ENCODE data around the gene TBX2.
A peak's percentile ranks its signal among the peaks of the same experiment; 100 is the strongest.

The TBX2 gene

GRCh38 chr17:61404913-61405685, 5.5 kb downstream of the TBX2 start:
- H3K36me3 Mint-ChIP-seq (ENCODE audit: insufficient read depth): peaks cover 19% of the 10 kb centered on the region
- peaks cover 25 to 35% of the 10 kb centered on the region in 2 donors for H3K4me1 Mint-ChIP-seq (ENCODE audit: low read depth in 2 of 2)
- ATAC-seq (replicated peaks) (no peak), DNase-seq (no peak)
- peaks cover 71 to 82% of the 10 kb centered on the region in 2 donors for H3K27me3 Mint-ChIP-seq
- H3K9me3 Mint-ChIP-seq: no peaks in the 10 kb centered on the region
- peak overlapping the region; percentile 54 to 70 for H3K4me3 Mint-ChIP-seq
- H3K27ac Mint-ChIP-seq: no peak overlapping the region

- H3K36me3 Mint-ChIP-seq (ENCODE audit: insufficient read depth): peaks cover 20% of the 10 kb centered on the region
- no peak for ATAC-seq (replicated peaks)
Measured at GRCh38 chr17:61405686-61406536, 6.3 kb downstream of the TBX2 start.

GRCh38 chr17:61406537-61406845, 6.8 kb downstream of the TBX2 start:
- Mint-ChIP-seq H3K27me3 (peaks cover 71 to 80% of the 10 kb centered on the region in 2 donors), H3K4me1 (ENCODE audit: low read depth in 2 of 2) (peaks cover 32 to 36% of the 10 kb centered on the region in 2 donors), H3K9me3 (no peaks in the 10 kb centered on the region), H3K27ac (no peak overlapping the region), H3K4me3 (no peak overlapping the region), H3K36me3 (ENCODE audit: insufficient read depth) (peaks cover 14% of the 10 kb centered on the region)
- DNase-seq (no peak), ATAC-seq (replicated peaks) (no peak)

More at GRCh38 chr17:61405686-61406536, 6.3 kb downstream of the TBX2 start:
- no peaks in the 10 kb centered on the region for H3K9me3 Mint-ChIP-seq
- H3K27me3 Mint-ChIP-seq: peaks cover 76 to 86% of the 10 kb centered on the region in 2 donors
- peaks cover 32 to 40% of the 10 kb centered on the region in 2 donors for H3K4me1 Mint-ChIP-seq (ENCODE audit: low read depth in 2 of 2)
- no peak for DNase-seq
- H3K4me3 Mint-ChIP-seq: no peak overlapping the region
- no peak overlapping the region for H3K27ac Mint-ChIP-seq

GRCh38 chr17:61406971-61407911, 7.6 kb downstream of the TBX2 start:
- Mint-ChIP-seq H3K4me3 (no peak overlapping the region), H3K4me1 (ENCODE audit: low read depth in 2 of 2) (peaks cover 32 to 36% of the 10 kb centered on the region in 2 donors), H3K9me3 (no peaks in the 10 kb centered on the region), H3K36me3 (ENCODE audit: insufficient read depth) (peaks cover 13% of the 10 kb centered on the region), H3K27ac (no peak overlapping the region), H3K27me3 (peaks cover 63 to 73% of the 10 kb centered on the region in 2 donors)
- DNase-seq: no peak
- ATAC-seq (replicated peaks): no peak

- ATAC-seq (replicated peaks) (no peak), DNase-seq (no peak)
- peak overlapping the region; percentile 64 to 65 for H3K4me3 Mint-ChIP-seq
- no peaks in the 10 kb centered on the region for H3K9me3 Mint-ChIP-seq
- no peak overlapping the region for H3K27ac Mint-ChIP-seq
- peaks cover 21 to 28% of the 10 kb centered on the region in 2 donors for H3K4me1 Mint-ChIP-seq (ENCODE audit: low read depth in 2 of 2)
- peaks cover 52 to 61% of the 10 kb centered on the region in 2 donors for H3K27me3 Mint-ChIP-seq
- peaks cover 9% of the 10 kb centered on the region for H3K36me3 Mint-ChIP-seq (ENCODE audit: insufficient read depth)
Measured at GRCh38 chr17:61408151-61409041, 8.8 kb downstream of the TBX2 start.

- Mint-ChIP-seq H3K27me3 (peaks cover 42 to 50% of the 10 kb centered on the region in 2 donors), H3K4me3 (peak overlapping the region; percentile 77 to 81), H3K36me3 (ENCODE audit: insufficient read depth) (peaks cover 9% of the 10 kb centered on the region), H3K9me3 (no peaks in the 10 kb centered on the region), H3K4me1 (ENCODE audit: low read depth in 2 of 2) (peaks cover 12 to 19% of the 10 kb centered on the region in 2 donors), H3K27ac (no peak overlapping the region)
- DNase-seq (peak in 1 of 3 experiments; percentile 34), ATAC-seq (replicated peaks) (peak; percentile 25)
Measured at GRCh38 chr17:61409301-61410112, 9.9 kb downstream of the TBX2 start.

- Mint-ChIP-seq H3K36me3 (ENCODE audit: insufficient read depth) (peaks cover 9% of the 10 kb centered on the region), H3K27ac (no peak overlapping the region), H3K27me3 (peaks cover 42 to 50% of the 10 kb centered on the region in 2 donors), H3K9me3 (no peaks in the 10 kb centered on the region), H3K4me1 (ENCODE audit: low read depth in 2 of 2) (peaks cover 12 to 19% of the 10 kb centered on the region in 2 donors), H3K4me3 (peak overlapping the region; percentile 77 to 81)
- ATAC-seq (replicated peaks) (peak; percentile 67), DNase-seq (peak; percentile 77 to 80 (median 79))
Measured at GRCh38 chr17:61410141-61411010, 10.7 kb downstream of the TBX2 start.

- H3K9me3 Mint-ChIP-seq: no peaks in the 10 kb centered on the region
- peaks cover 9% of the 10 kb centered on the region for H3K36me3 Mint-ChIP-seq (ENCODE audit: insufficient read depth)
- H3K27me3 Mint-ChIP-seq: peaks cover 41 to 51% of the 10 kb centered on the region in 2 donors
- ATAC-seq (replicated peaks) (no peak), DNase-seq (no peak)
- peaks cover 12 to 19% of the 10 kb centered on the region in 2 donors for H3K4me1 Mint-ChIP-seq (ENCODE audit: low read depth in 2 of 2)
- peak overlapping the region; percentile 77 to 81 for H3K4me3 Mint-ChIP-seq
- H3K27ac Mint-ChIP-seq: no peak overlapping the region
Measured at GRCh38 chr17:61411011-61411260, 11.3 kb downstream of the TBX2 start.

GRCh38 chr17:61411261-61412142, 11.9 kb downstream of the TBX2 start:
- Mint-ChIP-seq H3K4me3 (peak overlapping the region; percentile 77 to 81), H3K27me3 (peaks cover 36 to 51% of the 10 kb centered on the region in 2 donors), H3K4me1 (ENCODE audit: low read depth in 2 of 2) (peaks cover 12 to 19% of the 10 kb centered on the region in 2 donors), H3K27ac (no peak overlapping the region), H3K9me3 (no peaks in the 10 kb centered on the region), H3K36me3 (ENCODE audit: insufficient read depth) (peaks cover 9% of the 10 kb centered on the region)
- DNase-seq: no peak
- peak; percentile 8 for ATAC-seq (replicated peaks)

GRCh38 chr17:61412143-61412859, 12.7 kb downstream of the TBX2 start:
- Mint-ChIP-seq H3K27ac (no peak overlapping the region), H3K36me3 (ENCODE audit: insufficient read depth) (peaks cover 9% of the 10 kb centered on the region), H3K4me3 (peak overlapping the region; percentile 77 to 81), H3K4me1 (ENCODE audit: low read depth in 2 of 2) (peaks cover 12 to 21% of the 10 kb centered on the region in 2 donors), H3K9me3 (no peaks in the 10 kb centered on the region), H3K27me3 (peaks cover 28 to 51% of the 10 kb centered on the region in 2 donors)
- DNase-seq (peak; percentile 77 to 86 (median 83)), ATAC-seq (replicated peaks) (peak; percentile 79)
